PFSK-1 (cell line): Measurements from ENCODE around the gene SLCO3A1.

Experiments used
- FOXP2 ChIP-seq: optimal IDR thresholded peaks from 2 replicates; pipeline ENCODE3; 2011; ENCODE audit warnings: borderline replicate concordance, control low read depth, inconsistent platforms; ENCODE audit not compliant: insufficient read depth; ENCODE audit errors: extremely low read length, extremely low read depth
- POLR2AphosphoS5 ChIP-seq: IDR thresholded peaks from 2 replicates; pipeline ENCODE4 v1.6.1; 2012; ENCODE audit warnings: low read depth, mild to moderate bottlenecking, control low read depth, low read length, moderate library complexity
- SIN3A ChIP-seq: IDR thresholded peaks from 2 replicates; pipeline ENCODE4 v1.6.1; 2012; ENCODE audit warnings: mild to moderate bottlenecking, low read length, moderate library complexity, borderline replicate concordance; ENCODE audit not compliant: insufficient read depth
- TAF1 ChIP-seq: IDR thresholded peaks from 2 replicates; pipeline ENCODE4 v1.6.1; 2012; ENCODE audit warnings: low read length, control low read depth, borderline replicate concordance; ENCODE audit not compliant: insufficient read depth
- TF ChIP-seq, protein P1 (sequence below), 2 experiments: IDR thresholded peaks; 2 replicates each; pipeline versions ENCODE4 v1.6.1 to v1.8.0; 2011 to 2012; ENCODE audit warnings: low read depth in 2 of 2, low read length in 2 of 2, control low read depth in 1 of 2, inconsistent platforms in 1 of 2, mild to moderate bottlenecking in 1 of 2, moderate library complexity in 1 of 2; ENCODE audit not compliant: insufficient read depth in 1 of 2

Gene SLCO3A1

GRCh38 chr15:91844341-91844740 is 9.2 kb upstream of the SLCO3A1 start:
- no peak for TF ChIP-seq FOXP2
- TF ChIP-seq TAF1 = no peak
- no peak for TF ChIP-seq SIN3A
- TF ChIP-seq POLR2AphosphoS5 = no peak
- TF ChIP-seq, protein P1, sequence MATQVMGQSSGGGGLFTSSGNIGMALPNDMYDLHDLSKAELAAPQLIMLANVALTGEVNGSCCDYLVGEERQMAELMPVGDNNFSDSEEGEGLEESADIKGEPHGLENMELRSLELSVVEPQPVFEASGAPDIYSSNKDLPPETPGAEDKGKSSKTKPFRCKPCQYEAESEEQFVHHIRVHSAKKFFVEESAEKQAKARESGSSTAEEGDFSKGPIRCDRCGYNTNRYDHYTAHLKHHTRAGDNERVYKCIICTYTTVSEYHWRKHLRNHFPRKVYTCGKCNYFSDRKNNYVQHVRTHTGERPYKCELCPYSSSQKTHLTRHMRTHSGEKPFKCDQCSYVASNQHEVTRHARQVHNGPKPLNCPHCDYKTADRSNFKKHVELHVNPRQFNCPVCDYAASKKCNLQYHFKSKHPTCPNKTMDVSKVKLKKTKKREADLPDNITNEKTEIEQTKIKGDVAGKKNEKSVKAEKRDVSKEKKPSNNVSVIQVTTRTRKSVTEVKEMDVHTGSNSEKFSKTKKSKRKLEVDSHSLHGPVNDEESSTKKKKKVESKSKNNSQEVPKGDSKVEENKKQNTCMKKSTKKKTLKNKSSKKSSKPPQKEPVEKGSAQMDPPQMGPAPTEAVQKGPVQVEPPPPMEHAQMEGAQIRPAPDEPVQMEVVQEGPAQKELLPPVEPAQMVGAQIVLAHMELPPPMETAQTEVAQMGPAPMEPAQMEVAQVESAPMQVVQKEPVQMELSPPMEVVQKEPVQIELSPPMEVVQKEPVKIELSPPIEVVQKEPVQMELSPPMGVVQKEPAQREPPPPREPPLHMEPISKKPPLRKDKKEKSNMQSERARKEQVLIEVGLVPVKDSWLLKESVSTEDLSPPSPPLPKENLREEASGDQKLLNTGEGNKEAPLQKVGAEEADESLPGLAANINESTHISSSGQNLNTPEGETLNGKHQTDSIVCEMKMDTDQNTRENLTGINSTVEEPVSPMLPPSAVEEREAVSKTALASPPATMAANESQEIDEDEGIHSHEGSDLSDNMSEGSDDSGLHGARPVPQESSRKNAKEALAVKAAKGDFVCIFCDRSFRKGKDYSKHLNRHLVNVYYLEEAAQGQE (IDR thresholded peaks at IDR 0.05; ENCODE audit: insufficient read depth in 1 of 2, low read depth in 2 of 2, low read length in 2 of 2) = no peak

DNA sequence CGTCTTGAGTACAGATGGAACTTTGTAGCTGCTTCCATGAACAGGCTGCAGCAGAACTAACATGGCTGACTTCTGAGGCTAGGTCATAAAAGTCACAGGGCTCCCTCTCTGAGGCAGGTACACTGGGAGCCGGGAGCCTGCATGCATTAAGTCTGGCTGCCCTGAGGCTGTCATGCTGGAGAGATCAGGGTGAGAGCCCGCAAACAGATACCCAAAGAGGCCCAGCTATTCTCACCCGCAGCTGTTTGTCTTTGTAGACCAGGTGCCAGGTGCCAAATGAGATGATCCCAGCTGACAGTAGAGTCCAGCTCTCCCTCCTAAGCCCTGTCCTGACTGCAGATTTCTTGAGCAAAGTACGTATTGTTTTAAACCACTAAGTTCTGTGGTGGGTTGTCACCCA is 8.6 kb upstream of the SLCO3A1 start:
- TF ChIP-seq FOXP2 = no peak
- no peak for TF ChIP-seq TAF1
- TF ChIP-seq POLR2AphosphoS5 = no peak
- TF ChIP-seq SIN3A = no peak
- TF ChIP-seq, protein P1 (IDR thresholded peaks at IDR 0.05; ENCODE audit: insufficient read depth in 1 of 2, low read depth in 2 of 2, low read length in 2 of 2) = no peak

GRCh38 chr15:91845720-91846119 is 7.8 kb upstream of the SLCO3A1 start:
- TF ChIP-seq FOXP2 (no peak), TAF1 (no peak), POLR2AphosphoS5 (no peak), SIN3A (no peak)

DNA sequence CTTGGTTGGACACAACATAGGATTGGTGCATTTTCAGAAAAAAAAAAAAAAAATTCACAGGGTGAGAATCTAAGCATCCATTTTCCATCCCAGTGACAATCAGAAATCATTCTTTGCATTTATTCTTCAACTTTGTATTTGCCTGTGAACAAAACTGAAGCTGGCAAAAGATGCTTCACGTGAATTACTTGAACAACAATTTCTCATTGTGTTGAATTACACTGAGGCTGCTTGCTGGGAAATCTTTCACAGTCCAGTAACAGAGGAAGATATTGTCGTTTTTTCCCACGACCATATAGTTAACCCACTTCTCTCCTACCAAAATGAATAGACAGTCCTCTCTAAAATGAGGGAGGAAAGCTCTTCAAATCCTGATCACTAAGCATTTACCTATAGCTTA is 4.3 kb upstream of the SLCO3A1 start:
- no peak for TF ChIP-seq FOXP2
- TF ChIP-seq SIN3A = no peak
- no peak for TF ChIP-seq POLR2AphosphoS5
- TF ChIP-seq, protein P1 (IDR thresholded peaks at IDR 0.05; ENCODE audit: insufficient read depth in 1 of 2, low read depth in 2 of 2, low read length in 2 of 2) = no peak
- no peak for TF ChIP-seq TAF1

- TF ChIP-seq, protein P1 (IDR thresholded peaks at IDR 0.05; ENCODE audit: insufficient read depth in 1 of 2, low read depth in 2 of 2, low read length in 2 of 2) = no peak
- TF ChIP-seq POLR2AphosphoS5 (no peak), TAF1 (no peak), FOXP2 (no peak), SIN3A (no peak)
Observed at GRCh38 chr15:91849749-91850161, 3.8 kb upstream of the SLCO3A1 start.
